Neutrophil (primary cell): Measurements from ENCODE around the gene SANBR.
A peak's percentile ranks its signal among the peaks of the same experiment; 100 is the strongest.

ENCODE experiments used
- H3K27ac ChIP-seq: fragments of 200-600 bp; sonication (generic); 2 replicates; pipeline ENCODE4 v1.5.1; 2016; ENCODE audit warnings: mild to moderate bottlenecking, moderate library complexity
- H3K27me3 ChIP-seq: fragments of 200-600 bp; sonication (generic); 2 replicates; pipeline ENCODE4 v1.6.0; 2016; ENCODE audit warnings: mild to moderate bottlenecking
- H3K36me3 ChIP-seq: fragments of 200-600 bp; sonication (generic); 2 replicates; pipeline ENCODE4 v1.5.1; 2017
- H3K4me1 ChIP-seq, 2 experiments: fragments of 200-600 bp in 1 of 2; sonication (generic) in 1 of 2; 1 replicate in 1 of 2; 2 replicates in 1 of 2; pipeline versions ENCODE4 v1.5.1 to v1.6.1; 2013 to 2016; ENCODE audit warnings: low read depth in 1 of 2, low read length in 1 of 2, mild to moderate bottlenecking in 1 of 2, moderate library complexity in 1 of 2; ENCODE audit not compliant: control insufficient read depth in 1 of 2, insufficient read depth in 1 of 2
- H3K4me3 ChIP-seq, 2 experiments: fragments of 200-600 bp in 1 of 2; sonication (generic) in 1 of 2; 1 replicate in 1 of 2; 2 replicates in 1 of 2; pipeline ENCODE4 v1.5.1; 2013 to 2016; ENCODE audit warnings: low read depth in 1 of 2, low read length in 1 of 2, mild to moderate bottlenecking in 1 of 2, moderate library complexity in 1 of 2
- H3K9me3 ChIP-seq: fragments of 200-600 bp; sonication (generic); 2 replicates; pipeline ENCODE4 v1.5.1; 2016
- CTCF ChIP-seq: fragments of 200-600 bp; sonication (generic); IDR thresholded peaks from 2 replicates; pipeline ENCODE4 v1.5.1; 2016; ENCODE audit warnings: antibody characterized with exemption

Gene SANBR

DNA sequence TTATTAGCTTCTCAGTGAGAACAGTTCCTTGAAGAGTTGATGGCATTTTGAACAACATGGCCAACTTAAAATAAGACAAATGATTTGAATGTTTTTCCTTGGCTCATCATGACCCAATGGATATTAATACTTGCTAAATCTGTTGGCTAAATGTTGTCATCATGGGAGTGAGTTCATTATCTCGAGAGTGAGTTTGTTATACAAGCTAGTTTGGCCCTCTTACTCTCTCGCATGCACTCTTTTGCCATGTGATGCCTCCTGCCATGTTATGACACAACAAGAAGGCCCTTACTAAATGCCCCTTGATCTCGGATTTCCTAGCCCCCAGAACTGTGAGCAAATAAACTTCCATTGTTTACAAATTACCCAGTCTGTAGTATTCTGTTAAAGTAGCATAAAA is 22.9 kb upstream of the SANBR start:
- H3K4me3 ChIP-seq = no peak overlapping the region
- no peak for TF ChIP-seq CTCF
- peaks cover 8% of the 10 kb centered on the region for H3K36me3 ChIP-seq
- H3K27ac ChIP-seq = no peak overlapping the region
- no peaks in the 10 kb centered on the region for H3K27me3 ChIP-seq
- peaks cover 35 to 37% of the 10 kb centered on the region in 2 experiments for H3K4me1 ChIP-seq
- H3K9me3 ChIP-seq = no peaks in the 10 kb centered on the region

- Histone ChIP-seq H3K36me3 (peaks cover 26% of the 10 kb centered on the region), H3K27ac (peak overlapping the region; percentile 66), H3K9me3 (no peaks in the 10 kb centered on the region), H3K27me3 (no peaks in the 10 kb centered on the region), H3K4me1 (peaks cover 35 to 37% of the 10 kb centered on the region in 2 experiments), H3K4me3 (peak overlapping the region in 1 of 2 experiments; percentile 6)
- no peak for TF ChIP-seq CTCF
Observed at GRCh38 chr2:61044636-61045035, 21.0 kb upstream of the SANBR start.

DNA sequence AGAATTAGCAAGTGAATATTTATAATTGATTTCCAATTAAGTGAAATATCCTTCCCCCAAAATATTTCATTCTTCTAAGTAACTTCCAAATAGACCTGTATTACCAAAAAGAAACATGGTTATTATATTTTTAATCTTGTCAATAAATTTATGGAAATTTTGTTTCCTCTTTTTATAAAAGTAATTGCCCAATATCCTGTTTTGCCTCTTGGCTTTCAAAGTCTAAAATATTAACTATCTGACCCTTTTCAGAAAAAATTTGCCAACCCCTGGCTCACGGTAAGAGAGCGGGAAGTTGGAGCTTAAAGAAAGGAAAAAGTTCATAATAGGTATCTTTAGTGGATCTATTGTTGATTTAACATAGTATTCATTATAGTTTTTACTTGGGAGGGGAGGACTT is 20.4 kb upstream of the SANBR start:
- H3K36me3 ChIP-seq = peaks cover 32% of the 10 kb centered on the region
- peak overlapping the region; percentile 66 for H3K27ac ChIP-seq
- no peak for TF ChIP-seq CTCF
- H3K27me3 ChIP-seq = no peaks in the 10 kb centered on the region
- H3K4me3 ChIP-seq = peak overlapping the region in 1 of 2 experiments; percentile 6
- no peaks in the 10 kb centered on the region for H3K9me3 ChIP-seq
- peaks cover 35 to 37% of the 10 kb centered on the region in 2 experiments for H3K4me1 ChIP-seq

DNA sequence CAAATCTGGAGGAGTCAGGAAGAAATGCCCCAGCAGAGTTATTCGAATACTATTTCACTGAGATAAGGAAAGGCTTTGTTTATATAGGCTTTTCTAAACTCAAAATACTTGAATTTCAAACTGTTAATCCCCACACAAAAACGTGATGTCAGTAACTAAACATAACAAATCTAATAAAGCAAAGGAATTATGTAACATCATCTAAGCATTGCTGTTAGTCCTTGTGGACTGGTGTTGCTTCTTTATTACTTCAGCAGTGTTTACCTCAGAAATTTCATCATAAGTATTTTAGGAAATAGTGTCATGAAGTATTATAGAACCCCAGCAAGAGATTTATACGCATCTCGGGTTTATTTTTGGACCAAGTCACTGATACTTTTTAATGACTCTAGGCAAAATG is 19.7 kb upstream of the SANBR start:
- H3K27ac ChIP-seq = peak overlapping the region; percentile 66
- H3K36me3 ChIP-seq = peaks cover 38% of the 10 kb centered on the region
- peaks cover 35 to 37% of the 10 kb centered on the region in 2 experiments for H3K4me1 ChIP-seq
- H3K27me3 ChIP-seq = no peaks in the 10 kb centered on the region
- no peak for TF ChIP-seq CTCF
- no peak overlapping the region for H3K4me3 ChIP-seq
- no peaks in the 10 kb centered on the region for H3K9me3 ChIP-seq

DNA sequence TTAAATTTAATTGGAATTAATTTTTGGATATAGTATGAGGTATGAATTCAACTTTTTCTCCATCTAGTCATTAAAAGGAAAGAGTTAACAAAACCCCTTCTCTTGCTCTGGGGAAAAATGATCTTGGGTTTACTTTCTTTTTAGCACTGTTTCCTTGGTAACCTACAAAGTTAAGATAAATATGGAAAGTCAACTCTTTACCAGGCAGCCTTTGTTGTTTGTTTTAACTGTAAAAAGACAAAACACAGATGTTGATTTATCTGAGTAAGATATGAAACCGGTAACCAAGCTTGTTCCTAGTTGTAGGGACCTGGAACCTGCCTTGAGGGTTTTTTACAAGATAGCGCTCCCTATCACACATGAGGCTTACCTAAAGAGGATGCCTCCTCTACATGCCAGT is 10.1 kb upstream of the SANBR start:
- H3K27ac ChIP-seq = no peak overlapping the region
- no peak for TF ChIP-seq CTCF

GRCh38 chr2:61057562-61057961 is 8.1 kb upstream of the SANBR start:
- Histone ChIP-seq H3K4me1 (no peaks in the 10 kb centered on the region), H3K4me3 (no peak overlapping the region), H3K27me3 (no peaks in the 10 kb centered on the region), H3K27ac (no peak overlapping the region), H3K9me3 (no peaks in the 10 kb centered on the region), H3K36me3 (peaks cover 8% of the 10 kb centered on the region)
- no peak for TF ChIP-seq CTCF

More for the DNA sequence above, 10.1 kb upstream of the SANBR start:
- no peak overlapping the region for H3K4me3 ChIP-seq
- no peaks in the 10 kb centered on the region for H3K9me3 ChIP-seq
- peaks cover 21% of the 10 kb centered on the region for H3K36me3 ChIP-seq
- no peaks in the 10 kb centered on the region for H3K27me3 ChIP-seq
- H3K4me1 ChIP-seq = no peaks in the 10 kb centered on the region
